Stomach (tissue), 4 donors: ENCODE measurements around the gene KCTD5.
"Not testable (repeated sequence)": the region's sequence is repeated elsewhere in the genome, so short reads cannot be mapped to it uniquely, and the experiment has no call there.

Experiments used
- EP300 ChIP-seq: sonication (generic); formaldehyde crosslinking; IDR thresholded peaks from one replicate; pipeline ENCODE4 v1.6.1; 2017; ENCODE audit warnings: antibody characterized with exemption
- POLR2A ChIP-seq, 4 donors: fragments of 450-650 bp; IDR thresholded peaks; one replicate each; pipeline ENCODE4 v1.6.1; 2016; ENCODE audit warnings: antibody characterized with exemption in 4 of 4, control low read depth in 2 of 4, mild to moderate bottlenecking in 1 of 4, moderate library complexity in 1 of 4
- POLR2AphosphoS5 ChIP-seq, 3 donors: sonication (generic); formaldehyde crosslinking; IDR thresholded peaks; one replicate each; pipeline ENCODE4 v1.6.1; 2016; ENCODE audit warnings: antibody characterized with exemption in 3 of 3
- TF ChIP-seq, protein P1 (sequence below), 7 experiments: fragments of 450-650 bp in 4 of 7; fragments of 200-600 bp in 3 of 7; sonication (generic) in 3 of 7; IDR thresholded peaks; one replicate each; pipeline ENCODE4 v1.5.1; 2016 to 2019; ENCODE audit warnings: antibody characterized with exemption in 7 of 7, control low read depth in 2 of 7, mild to moderate bottlenecking in 1 of 7

DNA sequence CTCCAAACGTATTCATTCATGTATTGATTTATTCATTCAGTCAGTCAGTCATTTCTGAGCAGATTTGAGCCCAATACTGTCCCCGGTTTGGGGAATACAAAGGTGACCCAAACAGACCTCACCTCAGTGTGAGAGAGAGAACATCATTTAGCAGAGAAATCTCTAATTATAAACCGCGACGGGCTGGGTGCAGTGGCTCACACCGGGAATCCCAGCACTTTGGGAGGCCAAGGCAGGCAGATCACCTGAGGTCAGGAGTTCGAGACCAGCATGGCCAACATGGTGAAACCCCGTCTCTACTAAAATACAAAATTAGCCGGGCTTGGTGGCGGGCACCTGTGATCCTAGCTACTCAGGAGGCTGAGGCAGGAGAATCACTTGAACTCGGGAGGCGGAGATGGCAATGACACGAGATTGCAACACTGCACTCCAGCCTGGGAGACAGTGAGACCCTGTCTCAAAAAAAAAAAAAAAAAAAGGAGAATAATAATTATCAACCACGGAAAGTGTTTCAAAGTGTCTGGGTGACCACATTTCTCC is 39.4 kb downstream of the KCTD5 start:
- not testable (repeated sequence) for TF ChIP-seq POLR2A (IDR thresholded peaks at IDR 0.05); EP300; POLR2AphosphoS5 (IDR thresholded peaks at IDR 0.05)
- TF ChIP-seq, protein P1, sequence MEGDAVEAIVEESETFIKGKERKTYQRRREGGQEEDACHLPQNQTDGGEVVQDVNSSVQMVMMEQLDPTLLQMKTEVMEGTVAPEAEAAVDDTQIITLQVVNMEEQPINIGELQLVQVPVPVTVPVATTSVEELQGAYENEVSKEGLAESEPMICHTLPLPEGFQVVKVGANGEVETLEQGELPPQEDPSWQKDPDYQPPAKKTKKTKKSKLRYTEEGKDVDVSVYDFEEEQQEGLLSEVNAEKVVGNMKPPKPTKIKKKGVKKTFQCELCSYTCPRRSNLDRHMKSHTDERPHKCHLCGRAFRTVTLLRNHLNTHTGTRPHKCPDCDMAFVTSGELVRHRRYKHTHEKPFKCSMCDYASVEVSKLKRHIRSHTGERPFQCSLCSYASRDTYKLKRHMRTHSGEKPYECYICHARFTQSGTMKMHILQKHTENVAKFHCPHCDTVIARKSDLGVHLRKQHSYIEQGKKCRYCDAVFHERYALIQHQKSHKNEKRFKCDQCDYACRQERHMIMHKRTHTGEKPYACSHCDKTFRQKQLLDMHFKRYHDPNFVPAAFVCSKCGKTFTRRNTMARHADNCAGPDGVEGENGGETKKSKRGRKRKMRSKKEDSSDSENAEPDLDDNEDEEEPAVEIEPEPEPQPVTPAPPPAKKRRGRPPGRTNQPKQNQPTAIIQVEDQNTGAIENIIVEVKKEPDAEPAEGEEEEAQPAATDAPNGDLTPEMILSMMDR (IDR thresholded peaks at IDR 0.05), result not testable (repeated sequence)
